ENCODE results near the gene CRACR2A. TPM values are rescaled to one million over a fixed set of nuclear protein-coding genes. Genes with fewer than 3 reads are reported as not detected.

Gene CRACR2A
- polyA plus RNA-seq, 3 donors = 1.2 to 1.8 (median 1.7) TPM

- no peak for DNase-seq (ENCODE audit: low read depth in 3 of 3, low spot score in 2 of 3)
These were observed 60.1 kb downstream of the CRACR2A start for GRCh38 chr12:3692616-3693365.

GRCh38 chr12:3686463-3686862 is 66.4 kb downstream of the CRACR2A start:
- no peak for DNase-seq (ENCODE audit: low read depth in 3 of 3, low spot score in 2 of 3)

- DNase-seq (ENCODE audit: low read depth in 3 of 3, low spot score in 2 of 3) = no peak
These were observed 67.1 kb downstream of the CRACR2A start for GRCh38 chr12:3685830-3686229.

GRCh38 chr12:3684449-3685051 is 68.4 kb downstream of the CRACR2A start:
- DNase-seq (ENCODE audit: low read depth in 3 of 3, low spot score in 2 of 3) = no peak

GRCh38 chr12:3683670-3684069 is 69.2 kb downstream of the CRACR2A start:
- DNase-seq (ENCODE audit: low read depth in 3 of 3, low spot score in 2 of 3) = no peak

- no peak for DNase-seq (ENCODE audit: low read depth in 3 of 3, low spot score in 2 of 3)
These were observed 71.3 kb downstream of the CRACR2A start for GRCh38 chr12:3681595-3682061.

- no peak for DNase-seq (ENCODE audit: low read depth in 3 of 3, low spot score in 2 of 3)
These were observed 71.9 kb downstream of the CRACR2A start for GRCh38 chr12:3680919-3681594.

- DNase-seq (ENCODE audit: low read depth in 3 of 3, low spot score in 2 of 3) = no peak
These were observed 73.1 kb downstream of the CRACR2A start for GRCh38 chr12:3679831-3680230.

- DNase-seq (ENCODE audit: low read depth in 3 of 3, low spot score in 2 of 3) = no peak
These were observed 75.3 kb downstream of the CRACR2A start for GRCh38 chr12:3677609-3678008.

GRCh38 chr12:3673981-3674708 is 78.8 kb downstream of the CRACR2A start:
- no peak for DNase-seq (ENCODE audit: low read depth in 3 of 3, low spot score in 2 of 3)

- no peak for DNase-seq (ENCODE audit: low read depth in 3 of 3, low spot score in 2 of 3)
These were observed 80.8 kb downstream of the CRACR2A start for GRCh38 chr12:3672113-3672509.

- no peak for DNase-seq (ENCODE audit: low read depth in 3 of 3, low spot score in 2 of 3)
These were observed 81.4 kb downstream of the CRACR2A start for GRCh38 chr12:3671330-3672112.

- no peak for DNase-seq (ENCODE audit: low read depth in 3 of 3, low spot score in 2 of 3)
These were observed 82.8 kb downstream of the CRACR2A start for GRCh38 chr12:3670083-3670620.

GRCh38 chr12:3669594-3669993 is 83.3 kb downstream of the CRACR2A start:
- DNase-seq (ENCODE audit: low read depth in 3 of 3, low spot score in 2 of 3) = no peak

GRCh38 chr12:3668479-3669165 is 84.3 kb downstream of the CRACR2A start:
- DNase-seq (ENCODE audit: low read depth in 3 of 3, low spot score in 2 of 3) = no peak

- DNase-seq (ENCODE audit: low read depth in 3 of 3, low spot score in 2 of 3) = no peak
These were observed 85.4 kb downstream of the CRACR2A start for GRCh38 chr12:3667485-3667884.

- no peak for DNase-seq (ENCODE audit: low read depth in 3 of 3, low spot score in 2 of 3)
These were observed 86.5 kb downstream of the CRACR2A start for GRCh38 chr12:3666441-3666840.

GRCh38 chr12:3662521-3662921 is 90.4 kb downstream of the CRACR2A start:
- DNase-seq (ENCODE audit: low read depth in 3 of 3, low spot score in 2 of 3) = no peak

- no peak for DNase-seq (ENCODE audit: low read depth in 3 of 3, low spot score in 2 of 3)
These were observed 91.9 kb downstream of the CRACR2A start for GRCh38 chr12:3661028-3661427.

All from right renal cortex interstitium (tissue), 3 donors.